Measurements from ENCODE around the gene SLC35D2. TPM values are rescaled to one million over a fixed set of nuclear protein-coding genes. Genes with fewer than 3 reads are reported as not detected.

Gene SLC35D2
- polyA plus RNA-seq, 1 donor from 2014 or later: 0.07 TPM

- Histone ChIP-seq H3K27ac (ENCODE audit: low read length) (no peak overlapping the region), H2AFZ (ENCODE audit: low read depth, low read length) (no peak overlapping the region), H3K9me2 (ENCODE audit: insufficient read depth, low read length) (no peaks in the 10 kb centered on the region), H3F3A (ENCODE audit: insufficient read depth, low read length, poor library complexity, severe bottlenecking) (no peaks in the 10 kb centered on the region), H3K27me3 (ENCODE audit: insufficient read depth, low read depth, low read length) (no peaks in the 10 kb centered on the region), H3K79me2 (replicated peaks; ENCODE audit: insufficient read depth, low read length) (peaks cover 11% of the 10 kb centered on the region), H3K4me2 (ENCODE audit: low read length) (peak overlapping the region; percentile 65), H4K20me1 (ENCODE audit: insufficient read depth) (no peaks in the 10 kb centered on the region), H3K36me3 (ENCODE audit: insufficient read depth, low read length) (no peaks in the 10 kb centered on the region), H3K4me3 (ENCODE audit: low read length) (peak overlapping the region; percentile 98), H3K9me3 (ENCODE audit: low read length) (no peaks in the 10 kb centered on the region), H3K9ac (ENCODE audit: low read length) (peak overlapping the region; percentile 73)
- TF ChIP-seq CTCF (IDR thresholded peaks at IDR 0.05; ENCODE audit: poor library complexity, severe bottlenecking) (no peak), POLR2AphosphoS5 (IDR thresholded peaks at IDR 0.05) (no peak)
Measured at GRCh38 chr9:96419691-96419969, 36.1 kb upstream of the SLC35D2 start.

- Histone ChIP-seq H3K79me2 (replicated peaks; ENCODE audit: insufficient read depth, low read length) (peaks cover 13% of the 10 kb centered on the region), H3K4me2 (ENCODE audit: low read length) (peak overlapping the region; percentile 65), H3F3A (ENCODE audit: insufficient read depth, low read length, poor library complexity, severe bottlenecking) (no peaks in the 10 kb centered on the region), H3K9ac (ENCODE audit: low read length) (peak overlapping the region; percentile 73), H3K4me3 (ENCODE audit: low read length) (peak overlapping the region; percentile 98), H3K27me3 (ENCODE audit: insufficient read depth, low read depth, low read length) (no peaks in the 10 kb centered on the region), H3K9me3 (ENCODE audit: low read length) (no peaks in the 10 kb centered on the region), H3K27ac (ENCODE audit: low read length) (no peak overlapping the region), H4K20me1 (ENCODE audit: insufficient read depth) (no peaks in the 10 kb centered on the region), H3K9me2 (ENCODE audit: insufficient read depth, low read length) (no peaks in the 10 kb centered on the region), H2AFZ (ENCODE audit: low read depth, low read length) (no peak overlapping the region), H3K36me3 (ENCODE audit: insufficient read depth, low read length) (no peaks in the 10 kb centered on the region)
- TF ChIP-seq TAF1 (IDR thresholded peaks at IDR 0.05; ENCODE audit: low read depth) (no peak), POLR2AphosphoS5 (IDR thresholded peaks at IDR 0.05) (peak; percentile 3), SMC3 (conservative IDR thresholded peaks at IDR 0.05; ENCODE audit: poor library complexity) (no peak)
Measured at GRCh38 chr9:96418920-96419690, 35.6 kb upstream of the SLC35D2 start.

- Histone ChIP-seq H4K20me1 (ENCODE audit: insufficient read depth) (no peaks in the 10 kb centered on the region), H3K36me3 (ENCODE audit: insufficient read depth, low read length) (no peaks in the 10 kb centered on the region), H3K4me3 (ENCODE audit: low read length) (peak within 1 kb of the TSS; percentile 98), H3F3A (ENCODE audit: insufficient read depth, low read length, poor library complexity, severe bottlenecking) (no peaks in the 10 kb centered on the region), H3K79me2 (replicated peaks; ENCODE audit: insufficient read depth, low read length) (peaks cover 13% of the 10 kb centered on the region), H3K9me3 (ENCODE audit: low read length) (no peaks in the 10 kb centered on the region), H2AFZ (ENCODE audit: low read depth, low read length) (peak within 1 kb of the TSS; percentile 77), H3K27me3 (ENCODE audit: insufficient read depth, low read depth, low read length) (no peaks in the 10 kb centered on the region), H3K9me2 (ENCODE audit: insufficient read depth, low read length) (no peaks in the 10 kb centered on the region), H3K27ac (ENCODE audit: low read length) (peak within 1 kb of the TSS; percentile 76), H3K9ac (ENCODE audit: low read length) (peak within 1 kb of the TSS; percentile 73), H3K4me2 (ENCODE audit: low read length) (peak within 1 kb of the TSS; percentile 65)
- no peak for TF ChIP-seq EP300 (conservative IDR thresholded peaks at IDR 0.05; ENCODE audit: poor library complexity, severe bottlenecking)
- TF ChIP-seq REST (IDR thresholded peaks at IDR 0.05; ENCODE audit: borderline replicate concordance): peak; percentile 51
- TF ChIP-seq MXI1 (conservative IDR thresholded peaks at IDR 0.05; ENCODE audit: poor library complexity, severe bottlenecking): peak; percentile 94
- TF ChIP-seq SMC3 (conservative IDR thresholded peaks at IDR 0.05; ENCODE audit: poor library complexity): peak; percentile 36
- TF ChIP-seq EZH2 (IDR thresholded peaks at IDR 0.05; ENCODE audit: borderline replicate concordance, insufficient read depth, low read length, poor library complexity, severe bottlenecking): no peak
- peak; percentile 58 for TF ChIP-seq POLR2AphosphoS5 (IDR thresholded peaks at IDR 0.05)
- peak; percentile 14 for TF ChIP-seq TAF1 (IDR thresholded peaks at IDR 0.05; ENCODE audit: low read depth)
- TF ChIP-seq CTCF (IDR thresholded peaks at IDR 0.05; ENCODE audit: poor library complexity, severe bottlenecking): no peak
Measured at GRCh38 chr9:96418083-96418919, 34.8 kb upstream of the SLC35D2 start, which contains the start of gene ZNF367. TSS of gene ZNF367 (minus strand) at chr9:96418370. CDS start at chr9:96418032, 338 bp downstream.
